NCI-H226 (cell line): ENCODE measurements around the gene RANBP1.

Experiments
- DNase-seq: peaks from one replicate; pipeline ENCODE4 v3.0.0-alpha.2; 2015

RANBP1 gene

DNA sequence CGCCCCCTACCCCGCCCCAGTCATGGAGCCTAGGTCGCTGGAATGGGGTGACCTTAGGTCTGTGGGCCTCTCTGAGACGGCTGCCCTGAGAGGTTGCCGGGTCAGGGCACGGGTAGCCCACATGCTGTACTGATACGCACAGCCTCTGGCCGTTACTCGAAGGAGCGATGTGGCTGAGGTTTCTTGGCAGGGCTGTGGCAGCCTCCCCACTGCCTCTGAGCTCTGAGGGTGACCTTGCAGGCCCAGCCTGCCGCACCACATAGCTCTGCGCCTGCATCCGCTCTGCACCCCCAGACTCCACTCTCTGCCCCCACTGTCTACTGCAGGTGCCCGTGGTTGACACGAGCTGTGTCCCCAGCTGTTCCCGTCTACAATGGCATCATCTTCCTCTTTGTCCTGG, 23.0 kb downstream of the RANBP1 start:
- DNase-seq = no peak

GRCh38 chr22:20139391-20140106, 23.6 kb downstream of the RANBP1 start:
- DNase-seq = no peak

DNA sequence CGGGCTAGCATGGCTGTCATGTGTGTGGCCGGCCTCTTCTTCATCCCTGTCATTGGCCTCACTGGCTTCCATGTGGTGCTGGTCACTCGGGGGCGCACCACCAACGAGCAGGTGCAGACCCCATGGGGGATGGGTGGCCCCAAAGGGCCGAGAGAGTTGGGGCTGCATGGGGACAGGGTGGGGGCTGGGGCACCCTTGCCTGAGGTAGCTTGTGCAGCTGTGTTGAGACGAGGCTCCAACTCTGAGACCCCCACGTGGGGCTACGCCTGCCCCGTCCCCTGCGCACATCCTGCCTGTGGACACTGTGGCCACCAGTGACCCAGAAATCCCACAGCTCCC, 24.2 kb downstream of the RANBP1 start:
- no peak for DNase-seq

- no peak for DNase-seq
Observed at GRCh38 chr22:20140521-20140964, 24.6 kb downstream of the RANBP1 start.

DNA sequence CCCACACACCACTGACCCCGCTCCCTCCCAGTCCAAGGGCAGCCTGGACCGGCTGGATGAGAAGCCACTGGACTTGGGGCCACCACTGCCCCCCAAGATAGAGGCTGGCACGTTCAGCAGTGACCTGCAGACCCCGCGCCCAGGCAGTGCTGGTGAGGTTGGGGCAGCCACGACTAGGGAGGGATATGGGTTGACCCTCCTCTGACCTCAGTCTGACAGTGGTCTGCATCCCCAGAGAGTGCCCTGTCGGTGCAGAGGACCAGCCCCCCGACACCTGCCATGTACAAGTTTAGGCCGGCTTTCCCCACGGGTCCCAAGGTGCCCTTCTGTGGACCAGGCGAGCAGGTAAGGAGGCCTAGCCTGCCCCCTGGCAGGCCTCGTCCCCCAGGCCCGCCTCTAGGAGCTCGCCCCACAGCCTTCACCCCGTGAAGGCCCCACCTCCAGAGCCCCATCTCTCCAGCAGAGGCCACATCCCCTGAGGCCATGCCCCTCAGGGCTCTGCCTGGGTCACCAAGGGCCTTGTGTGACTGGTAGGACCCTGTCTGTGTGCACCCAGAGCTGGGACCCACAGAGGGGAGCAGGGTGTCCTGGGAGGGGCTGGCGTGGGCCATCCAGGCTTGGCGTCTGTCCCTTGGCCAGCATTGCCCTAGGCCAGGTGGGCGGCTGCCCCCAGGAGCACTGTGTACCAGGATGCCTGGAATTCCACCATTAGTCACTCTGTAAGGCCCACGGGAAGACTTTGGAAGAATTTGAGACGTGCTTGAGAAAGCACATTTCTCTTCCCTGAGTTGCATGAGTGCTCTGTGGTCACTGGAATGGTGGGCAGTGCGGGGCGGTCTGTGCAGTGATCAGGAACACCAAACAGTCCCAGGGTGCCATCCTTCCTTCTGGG, 25.5 kb downstream of the RANBP1 start:
- peak; percentile 56 for DNase-seq

DNA sequence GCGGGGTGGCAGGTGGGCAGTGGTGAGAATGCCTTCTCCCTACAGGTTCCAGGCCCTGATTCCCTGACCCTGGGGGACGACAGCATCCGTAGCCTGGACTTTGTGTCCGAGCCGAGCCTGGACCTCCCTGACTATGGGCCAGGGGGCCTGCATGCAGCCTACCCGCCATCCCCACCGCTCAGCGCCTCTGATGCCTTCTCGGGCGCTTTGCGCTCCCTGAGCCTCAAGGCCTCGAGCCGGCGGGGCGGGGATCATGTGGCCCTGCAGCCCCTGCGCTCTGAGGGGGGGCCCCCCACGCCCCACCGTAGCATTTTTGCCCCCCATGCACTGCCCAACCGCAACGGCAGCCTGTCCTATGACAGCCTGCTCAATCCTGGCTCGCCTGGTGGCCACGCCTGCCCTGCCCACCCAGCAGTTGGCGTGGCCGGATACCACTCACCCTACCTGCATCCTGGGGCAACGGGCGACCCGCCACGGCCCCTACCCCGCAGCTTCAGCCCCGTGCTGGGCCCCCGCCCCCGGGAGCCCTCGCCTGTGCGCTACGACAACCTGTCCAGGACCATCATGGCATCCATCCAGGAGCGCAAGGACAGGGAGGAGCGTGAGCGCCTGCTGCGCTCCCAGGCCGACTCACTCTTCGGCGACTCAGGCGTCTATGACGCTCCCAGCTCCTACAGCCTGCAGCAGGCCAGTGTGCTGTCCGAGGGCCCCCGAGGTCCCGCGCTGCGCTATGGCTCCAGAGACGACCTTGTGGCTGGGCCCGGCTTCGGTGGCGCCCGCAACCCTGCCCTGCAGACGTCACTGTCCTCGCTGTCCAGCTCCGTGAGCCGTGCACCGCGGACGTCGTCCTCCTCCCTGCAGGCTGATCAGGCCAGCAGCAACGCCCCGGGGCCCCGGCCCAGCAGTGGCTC, 27.1 kb downstream of the RANBP1 start:
- DNase-seq = no peak

DNA sequence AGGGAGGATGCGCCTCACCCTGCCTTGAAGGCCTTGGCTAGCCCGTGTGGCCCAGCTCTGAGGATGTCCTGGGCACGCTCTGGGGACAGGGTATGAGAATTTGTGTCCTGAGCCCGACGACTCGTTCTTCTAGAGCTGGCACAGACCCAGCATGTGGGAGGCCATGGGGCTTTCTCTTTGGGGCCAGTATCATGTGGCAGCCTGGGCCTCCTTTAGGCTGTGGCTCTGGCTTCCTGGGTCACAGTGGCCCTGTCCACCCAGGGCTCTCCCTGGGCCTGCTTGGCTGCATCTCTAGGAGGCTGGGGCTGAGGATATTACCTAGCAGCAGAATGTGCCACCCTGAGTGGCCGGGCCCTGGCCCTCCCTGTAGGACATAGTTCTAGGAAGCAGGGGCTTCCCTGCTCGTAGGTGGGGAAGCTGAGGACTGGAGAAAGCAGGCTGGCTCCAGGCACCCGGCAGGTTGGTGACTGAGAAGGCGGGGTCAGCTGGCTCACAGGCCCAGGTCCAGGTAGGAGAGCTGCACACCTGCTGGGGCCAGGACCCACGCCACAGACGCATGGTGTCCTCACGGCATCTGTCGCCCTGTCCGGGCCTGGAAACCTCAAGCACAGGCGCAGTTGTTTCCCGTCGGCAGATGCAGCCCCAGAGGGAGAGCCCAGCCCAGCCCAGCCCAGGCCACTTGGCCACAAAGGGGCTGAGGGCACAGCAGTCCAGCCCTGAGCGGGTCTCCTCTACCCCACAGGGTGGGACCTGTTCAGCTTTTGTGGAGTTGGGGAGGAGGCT, 28.2 kb downstream of the RANBP1 start:
- DNase-seq = no peak

- DNase-seq = no peak
Observed at GRCh38 chr22:20145206-20145831, 29.4 kb downstream of the RANBP1 start.

DNA sequence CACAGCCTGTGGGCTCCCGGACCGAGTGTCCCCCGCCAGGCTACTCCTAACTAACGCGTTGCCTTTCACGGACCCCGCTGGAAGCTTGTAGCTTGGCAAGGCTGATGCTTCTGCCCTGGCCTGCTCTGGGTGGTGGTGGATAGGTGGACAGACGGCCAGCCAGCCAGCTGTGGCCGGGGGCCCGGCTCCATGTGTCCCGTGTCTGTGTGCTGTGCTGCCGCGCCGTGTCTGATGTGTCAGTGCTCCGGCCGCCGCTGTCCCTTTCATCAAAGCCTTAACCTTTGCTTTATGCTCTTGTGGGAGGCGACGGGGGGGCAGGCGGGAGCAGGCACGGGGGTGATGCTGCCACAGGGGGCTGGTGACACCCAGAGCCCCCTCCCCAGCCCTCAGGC, 29.9 kb downstream of the RANBP1 start:
- DNase-seq = no peak

- no peak for DNase-seq
Observed at GRCh38 chr22:20146777-20147176, 30.9 kb downstream of the RANBP1 start.

DNA sequence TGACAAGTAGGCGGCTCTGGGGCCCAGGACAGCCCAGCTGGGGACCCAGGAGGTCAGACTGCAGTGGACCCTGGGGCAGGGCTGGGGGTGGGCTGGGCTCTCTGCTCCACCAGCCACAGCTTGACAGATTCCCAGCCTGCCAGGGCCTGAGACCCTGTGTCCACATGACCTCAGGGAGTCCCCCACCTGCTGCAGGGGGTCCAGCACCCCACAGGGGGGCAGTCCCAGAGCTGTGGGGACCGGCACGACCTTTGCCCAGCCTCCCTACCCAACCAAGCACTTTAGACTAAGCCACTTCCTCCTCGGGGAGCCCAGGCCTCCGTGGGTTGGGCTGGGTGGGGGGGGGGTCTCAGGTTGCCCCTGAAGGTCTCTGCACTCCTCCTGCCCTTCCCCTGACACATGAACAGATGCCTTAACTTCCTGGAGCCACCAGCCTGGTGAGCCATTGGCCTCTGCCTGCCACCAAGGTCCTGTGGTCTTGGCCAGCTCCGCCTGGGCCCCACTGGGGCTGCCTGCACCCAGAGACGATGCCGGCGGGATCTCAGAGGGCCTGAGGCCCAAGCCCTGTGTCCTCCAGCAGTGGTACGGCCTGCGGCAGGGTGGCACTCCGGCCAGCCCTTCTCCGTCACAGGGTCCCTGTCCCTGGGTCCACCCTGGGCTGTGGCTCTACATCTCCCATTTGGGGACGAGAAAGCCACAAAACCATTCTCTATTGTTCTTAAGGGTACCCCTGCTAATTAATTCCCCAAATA, 31.5 kb downstream of the RANBP1 start:
- no peak for DNase-seq

GRCh38 chr22:20148414-20148813, 32.5 kb downstream of the RANBP1 start:
- no peak for DNase-seq

- no peak for DNase-seq
Observed at GRCh38 chr22:20149257-20150250, 33.6 kb downstream of the RANBP1 start.

DNA sequence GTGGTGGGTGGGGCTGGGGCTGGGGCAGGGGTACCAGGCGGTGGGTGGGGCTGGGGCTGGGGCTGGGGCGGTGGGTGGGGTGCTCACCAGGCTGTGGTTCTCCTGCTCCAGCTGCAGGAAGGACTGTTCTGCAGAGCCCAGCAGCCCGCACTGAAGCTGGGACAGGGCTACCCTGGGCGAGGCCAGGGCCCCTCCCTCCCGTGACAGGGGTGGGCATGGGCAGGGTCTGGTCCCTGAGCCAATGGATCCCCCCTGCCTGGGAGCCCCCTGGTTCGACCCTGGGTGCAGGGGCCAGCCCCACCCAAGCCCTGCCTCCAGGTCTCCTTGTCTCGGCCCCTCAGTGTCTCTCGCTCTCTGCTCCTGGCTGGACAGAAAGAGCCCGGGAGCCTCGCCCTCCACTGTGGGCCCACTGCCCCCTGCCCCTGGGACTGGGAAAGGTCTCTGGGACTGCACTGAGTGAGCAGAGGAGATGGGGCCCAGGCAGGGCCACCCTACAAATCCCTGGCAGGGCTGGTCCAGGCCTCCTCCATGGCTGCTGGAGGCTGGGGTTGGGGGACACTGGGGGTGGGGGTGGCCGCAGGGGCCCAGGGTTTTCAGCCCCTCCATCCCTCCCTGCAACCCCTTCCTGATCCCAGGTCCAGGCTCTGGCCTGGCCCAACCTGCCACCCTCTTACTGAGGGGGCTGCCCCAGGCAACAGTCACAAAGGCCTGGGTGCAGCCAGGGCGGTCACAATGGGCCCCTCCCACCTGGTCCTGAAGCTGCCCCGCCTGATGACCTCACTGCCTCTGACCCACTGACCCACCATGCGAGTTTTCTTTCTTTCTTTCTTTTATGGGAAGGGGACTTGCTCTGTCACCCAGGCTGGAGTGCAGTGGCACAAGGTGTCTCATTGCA, 34.7 kb downstream of the RANBP1 start, which contains the start of gene CCDC188:
Gene CCDC188, minus strand, starts transcription at position 675 of the 895 bp plus-strand sequence. Its CDS starts 69 bp downstream, at position 606.
- no peak for DNase-seq

- no peak for DNase-seq
Observed at GRCh38 chr22:20151276-20151588, 35.3 kb downstream of the RANBP1 start.

GRCh38 chr22:20152464-20152890, 36.6 kb downstream of the RANBP1 start:
- DNase-seq = no peak

DNA sequence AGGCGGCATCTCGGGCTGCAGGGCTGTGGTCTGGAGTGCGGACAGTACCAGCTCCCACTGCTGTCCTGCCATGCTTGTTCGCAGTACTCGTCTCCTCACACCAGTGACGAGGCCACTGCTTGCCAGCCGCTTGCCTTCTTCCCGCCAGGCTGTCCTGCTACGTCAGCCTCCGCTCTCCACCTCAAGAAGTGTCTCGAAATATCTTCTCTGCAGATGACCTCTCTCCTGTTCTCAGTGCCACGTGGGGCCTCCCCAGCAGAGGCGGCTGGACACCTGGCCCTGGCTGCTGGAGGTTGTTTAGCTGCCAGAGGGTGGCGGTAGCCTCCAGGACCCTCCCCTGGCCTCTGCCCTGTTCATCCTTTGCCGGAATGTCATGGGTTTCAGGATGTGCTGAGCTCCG, 38.0 kb downstream of the RANBP1 start:
- no peak for DNase-seq

DNA sequence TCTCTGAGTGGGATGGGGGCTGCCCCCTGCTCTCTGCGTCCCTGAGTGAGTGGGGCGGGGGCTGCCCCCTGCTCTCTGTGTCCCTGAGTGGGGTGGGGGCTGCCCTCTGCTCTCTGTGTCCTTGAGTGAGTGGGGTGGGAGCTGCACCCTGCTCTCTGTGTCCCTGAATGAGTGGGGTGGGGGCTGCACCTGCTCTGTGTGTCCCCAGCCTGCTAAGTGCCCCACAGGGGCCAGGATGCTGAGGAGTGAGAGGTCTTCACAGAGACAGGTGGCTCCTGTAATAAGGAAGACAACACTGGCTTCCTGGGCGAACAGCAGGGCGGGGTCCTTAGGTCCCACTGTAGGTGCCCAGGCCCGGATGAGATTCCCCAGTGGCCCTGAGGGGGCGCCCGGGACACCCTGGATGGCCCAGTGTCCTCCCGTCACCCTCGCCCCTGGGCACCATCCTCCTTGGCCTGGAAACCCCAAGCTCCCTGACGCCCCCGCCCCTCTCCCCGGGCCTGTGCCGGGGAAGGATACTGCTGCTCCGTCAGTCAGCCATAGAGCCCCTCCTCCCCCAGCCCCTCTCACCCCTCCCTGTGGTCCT, 38.8 kb downstream of the RANBP1 start:
- DNase-seq = no peak
